ENCODE data around the gene SPRED1. TPM values are rescaled to one million over a fixed set of nuclear protein-coding genes. Genes with fewer than 3 reads are reported as not detected.

The SPRED1 gene
- total RNA-seq, 1 donor from 2014 or later, result 22.9 TPM

- H3K27ac Mint-ChIP-seq, result no peak overlapping the region
- H3K36me3 Mint-ChIP-seq (ENCODE audit: insufficient read depth), result peaks cover 2% of the 10 kb centered on the region
- no peaks in the 10 kb centered on the region for H3K9me3 Mint-ChIP-seq (ENCODE audit: low read depth)
- no peak for DNase-seq (ENCODE audit: low spot score, unreplicated experiment)
- H3K4me1 Mint-ChIP-seq (ENCODE audit: low read depth), result peaks cover 3% of the 10 kb centered on the region
- no peak overlapping the region for H3K4me3 Mint-ChIP-seq (ENCODE audit: low read depth)
- no peaks in the 10 kb centered on the region for H3K27me3 Mint-ChIP-seq
- TF ChIP-seq CTCF (IDR thresholded peaks at IDR 0.05; ENCODE audit: unreplicated experiment), result no peak
Observed at GRCh38 chr15:38281031-38281430, 28.4 kb downstream of the SPRED1 start.

GRCh38 chr15:38283010-38283409, 30.4 kb downstream of the SPRED1 start:
- Mint-ChIP-seq H3K4me1 (ENCODE audit: low read depth) (peaks cover 3% of the 10 kb centered on the region), H3K36me3 (ENCODE audit: insufficient read depth) (peaks cover 10% of the 10 kb centered on the region), H3K4me3 (ENCODE audit: low read depth) (no peak overlapping the region), H3K27ac (no peak overlapping the region), H3K27me3 (no peaks in the 10 kb centered on the region), H3K9me3 (ENCODE audit: low read depth) (peaks cover 11% of the 10 kb centered on the region)
- no peak for TF ChIP-seq CTCF (IDR thresholded peaks at IDR 0.05; ENCODE audit: unreplicated experiment)
- DNase-seq (ENCODE audit: low spot score, unreplicated experiment), result no peak

- peaks cover 24% of the 10 kb centered on the region for H3K36me3 Mint-ChIP-seq (ENCODE audit: insufficient read depth)
- no peak overlapping the region for H3K4me3 Mint-ChIP-seq (ENCODE audit: low read depth)
- H3K4me1 Mint-ChIP-seq (ENCODE audit: low read depth), result no peaks in the 10 kb centered on the region
- no peak for DNase-seq (ENCODE audit: low spot score, unreplicated experiment)
- no peaks in the 10 kb centered on the region for H3K27me3 Mint-ChIP-seq
- no peak for TF ChIP-seq CTCF (IDR thresholded peaks at IDR 0.05; ENCODE audit: unreplicated experiment)
- H3K27ac Mint-ChIP-seq, result peak overlapping the region; percentile 51
- peaks cover 26% of the 10 kb centered on the region for H3K9me3 Mint-ChIP-seq (ENCODE audit: low read depth)
Observed at GRCh38 chr15:38285456-38285855, 32.8 kb downstream of the SPRED1 start.

GRCh38 chr15:38294126-38294525, 41.5 kb downstream of the SPRED1 start:
- peaks cover 33% of the 10 kb centered on the region for H3K36me3 Mint-ChIP-seq (ENCODE audit: insufficient read depth)
- no peak for TF ChIP-seq CTCF (IDR thresholded peaks at IDR 0.05; ENCODE audit: unreplicated experiment)
- H3K27ac Mint-ChIP-seq, result no peak overlapping the region
- H3K4me3 Mint-ChIP-seq (ENCODE audit: low read depth), result no peak overlapping the region
- H3K9me3 Mint-ChIP-seq (ENCODE audit: low read depth), result peaks cover 22% of the 10 kb centered on the region
- H3K4me1 Mint-ChIP-seq (ENCODE audit: low read depth), result no peaks in the 10 kb centered on the region
- DNase-seq (ENCODE audit: low spot score, unreplicated experiment), result no peak
- H3K27me3 Mint-ChIP-seq, result no peaks in the 10 kb centered on the region

GRCh38 chr15:38297623-38298388, 45.2 kb downstream of the SPRED1 start:
- H3K4me3 Mint-ChIP-seq (ENCODE audit: low read depth), result no peak overlapping the region
- no peak overlapping the region for H3K27ac Mint-ChIP-seq
- no peak for TF ChIP-seq CTCF (IDR thresholded peaks at IDR 0.05; ENCODE audit: unreplicated experiment)
- DNase-seq (ENCODE audit: low spot score, unreplicated experiment), result no peak
- H3K4me1 Mint-ChIP-seq (ENCODE audit: low read depth), result no peaks in the 10 kb centered on the region
- peaks cover 14% of the 10 kb centered on the region for H3K36me3 Mint-ChIP-seq (ENCODE audit: insufficient read depth)
- H3K9me3 Mint-ChIP-seq (ENCODE audit: low read depth), result no peaks in the 10 kb centered on the region
- H3K27me3 Mint-ChIP-seq, result no peaks in the 10 kb centered on the region

All from progenitor cell of endocrine pancreas (in vitro differentiated cells).